GM23338 (cell line): Measurements from ENCODE around the gene DCDC2.

Source experiments
- POLR2AphosphoS5 ChIP-seq: IDR thresholded peaks from 2 replicates; pipeline ENCODE4 v1.6.1; 2016; ENCODE audit warnings: antibody characterized with exemption, low read depth
- TF ChIP-seq, protein P1 (sequence below), 2 experiments: fragments of 200-600 bp in 1 of 2; sonication (generic) in 1 of 2; conservative IDR thresholded peaks; 2 replicates each; pipeline versions ENCODE4 v1.5.1 to v1.6.1; 2016 to 2017; ENCODE audit warnings: antibody characterized with exemption in 2 of 2, low read depth in 2 of 2, mild to moderate bottlenecking in 2 of 2, moderate library complexity in 1 of 2
- TF ChIP-seq, protein P2 (sequence below): IDR thresholded peaks from 2 replicates; pipeline ENCODE4 v1.6.1; 2016; ENCODE audit warnings: antibody characterized with exemption

DNA sequence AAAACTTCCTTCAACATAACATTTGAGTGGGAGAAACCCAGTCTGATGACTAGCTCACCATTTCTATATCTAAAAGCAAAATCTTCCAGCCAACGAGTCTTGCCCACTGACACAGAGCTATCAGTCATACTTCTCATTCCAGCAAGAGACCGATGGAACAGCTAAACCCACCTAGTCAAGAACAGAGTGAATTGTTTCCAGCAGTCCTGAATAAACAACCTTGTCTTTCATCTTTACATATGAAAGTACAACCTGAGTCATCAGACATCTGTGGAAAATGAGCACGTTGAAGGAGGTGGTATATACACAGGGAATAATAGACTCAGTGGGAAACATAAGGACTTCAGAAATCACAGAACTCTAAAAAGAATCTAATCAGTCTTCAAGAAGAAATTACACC, 208.0 kb downstream of the DCDC2 start:
- TF ChIP-seq POLR2AphosphoS5, result no peak
- TF ChIP-seq, protein P1, sequence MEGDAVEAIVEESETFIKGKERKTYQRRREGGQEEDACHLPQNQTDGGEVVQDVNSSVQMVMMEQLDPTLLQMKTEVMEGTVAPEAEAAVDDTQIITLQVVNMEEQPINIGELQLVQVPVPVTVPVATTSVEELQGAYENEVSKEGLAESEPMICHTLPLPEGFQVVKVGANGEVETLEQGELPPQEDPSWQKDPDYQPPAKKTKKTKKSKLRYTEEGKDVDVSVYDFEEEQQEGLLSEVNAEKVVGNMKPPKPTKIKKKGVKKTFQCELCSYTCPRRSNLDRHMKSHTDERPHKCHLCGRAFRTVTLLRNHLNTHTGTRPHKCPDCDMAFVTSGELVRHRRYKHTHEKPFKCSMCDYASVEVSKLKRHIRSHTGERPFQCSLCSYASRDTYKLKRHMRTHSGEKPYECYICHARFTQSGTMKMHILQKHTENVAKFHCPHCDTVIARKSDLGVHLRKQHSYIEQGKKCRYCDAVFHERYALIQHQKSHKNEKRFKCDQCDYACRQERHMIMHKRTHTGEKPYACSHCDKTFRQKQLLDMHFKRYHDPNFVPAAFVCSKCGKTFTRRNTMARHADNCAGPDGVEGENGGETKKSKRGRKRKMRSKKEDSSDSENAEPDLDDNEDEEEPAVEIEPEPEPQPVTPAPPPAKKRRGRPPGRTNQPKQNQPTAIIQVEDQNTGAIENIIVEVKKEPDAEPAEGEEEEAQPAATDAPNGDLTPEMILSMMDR (conservative IDR thresholded peaks at IDR 0.05; ENCODE audit: low read depth in 2 of 2), result no peak
- TF ChIP-seq, protein P2, sequence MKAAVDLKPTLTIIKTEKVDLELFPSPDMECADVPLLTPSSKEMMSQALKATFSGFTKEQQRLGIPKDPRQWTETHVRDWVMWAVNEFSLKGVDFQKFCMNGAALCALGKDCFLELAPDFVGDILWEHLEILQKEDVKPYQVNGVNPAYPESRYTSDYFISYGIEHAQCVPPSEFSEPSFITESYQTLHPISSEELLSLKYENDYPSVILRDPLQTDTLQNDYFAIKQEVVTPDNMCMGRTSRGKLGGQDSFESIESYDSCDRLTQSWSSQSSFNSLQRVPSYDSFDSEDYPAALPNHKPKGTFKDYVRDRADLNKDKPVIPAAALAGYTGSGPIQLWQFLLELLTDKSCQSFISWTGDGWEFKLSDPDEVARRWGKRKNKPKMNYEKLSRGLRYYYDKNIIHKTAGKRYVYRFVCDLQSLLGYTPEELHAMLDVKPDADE, result no peak
